SK-N-SH (cell line): ENCODE results near the gene PLXNA4. TPM values are rescaled to one million over a fixed set of nuclear protein-coding genes. Genes with fewer than 3 reads are reported as not detected.

Experiments
- CTCF ChIA-PET: fragments of 300-600, 350-600 bp; formaldehyde crosslinking; extraction: SDS; loops from one replicate; lab custom pipeline; 2021; lab: Yijun Ruan, JAX
- POLR2A ChIA-PET: fragments of 350-600 bp; sonication (Branson Sonifier 250); formaldehyde crosslinking; extraction: SDS; loops from one replicate; lab custom pipeline; 2020; ENCODE audit warnings: antibody characterized with exemption, inconsistent platforms; lab: Yijun Ruan, JAX
- DNase-seq: peaks from one replicate; pipeline ENCODE4 v3.0.0; 2012
- H2AFZ ChIP-seq: fragments of 200-600 bp; sonication (generic); 2 replicates; pipeline ENCODE4 v1.8.1; 2016; ENCODE audit warnings: antibody characterized with exemption, mild to moderate bottlenecking, low read depth
- H3F3A ChIP-seq: fragments of 200-600 bp; sonication (generic); replicated peaks from 2 replicates; pipeline ENCODE3; 2016; ENCODE audit warnings: antibody characterized with exemption, mild to moderate bottlenecking; ENCODE audit not compliant: insufficient read depth
- H3K27ac ChIP-seq, 2 experiments: fragments of 200-500 bp in 1 of 2; fragments of 200-600 bp in 1 of 2; sonication (Bioruptor generic) in 1 of 2; sonication (generic), shearing (Covaris generic) in 1 of 2; 2 replicates each; pipeline versions ENCODE4 v1.5.1 to v1.6.1; 2014 to 2016; ENCODE audit warnings: low read depth in 2 of 2, inconsistent platforms in 1 of 2, low read length in 1 of 2, mild to moderate bottlenecking in 1 of 2, mixed read lengths in 1 of 2
- H3K27me3 ChIP-seq: fragments of 200-600 bp; sonication (generic), shearing (Covaris generic); 2 replicates; pipeline ENCODE4 v1.6.1; 2016; ENCODE audit warnings: mixed run types; ENCODE audit not compliant: insufficient read depth
- H3K36me3 ChIP-seq, 2 experiments: fragments of 200-500 bp in 1 of 2; fragments of 200-600 bp in 1 of 2; sonication (Bioruptor generic) in 1 of 2; sonication (generic) in 1 of 2; replicated peaks in 1 of 2; 2 replicates each; pipeline versions ENCODE3 to v1.5.1; 2014 to 2016; ENCODE audit warnings: low read length in 1 of 2, mild to moderate bottlenecking in 1 of 2; ENCODE audit not compliant: insufficient read depth in 2 of 2, control insufficient read depth in 1 of 2
- H3K4me1 ChIP-seq, 2 experiments: fragments of 200-500 bp in 1 of 2; fragments of 200-600 bp in 1 of 2; sonication (Bioruptor generic) in 1 of 2; sonication (generic), shearing (Covaris generic) in 1 of 2; 2 replicates each; pipeline versions ENCODE4 v1.5.1 to v1.6.1; 2014 to 2016; ENCODE audit warnings: low read depth in 1 of 2, low read length in 1 of 2, mixed run types in 1 of 2; ENCODE audit not compliant: insufficient read depth in 2 of 2, control insufficient read depth in 1 of 2
- H3K4me2 ChIP-seq: fragments of 200-600 bp; sonication (generic), shearing (Covaris generic); 2 replicates; pipeline ENCODE4 v1.6.1; 2017; ENCODE audit warnings: mixed run types
- H3K4me3 ChIP-seq, 2 experiments: fragments of 200-500 bp in 1 of 2; fragments of 200-600 bp in 1 of 2; sonication (Bioruptor generic) in 1 of 2; sonication (generic), shearing (Covaris generic) in 1 of 2; 2 replicates each; pipeline versions ENCODE4 v1.5.1 to v1.8.1; 2014 to 2016; ENCODE audit warnings: low read depth in 2 of 2, inconsistent platforms in 1 of 2, low read length in 1 of 2, mild to moderate bottlenecking in 1 of 2, mixed read lengths in 1 of 2, moderate library complexity in 1 of 2
- H3K79me2 ChIP-seq: fragments of 200-600 bp; sonication (generic); 2 replicates; pipeline ENCODE4 v1.8.1; 2017; ENCODE audit warnings: mild to moderate bottlenecking; ENCODE audit not compliant: insufficient read depth
- H3K9ac ChIP-seq: fragments of 200-600 bp; sonication (generic); 2 replicates; pipeline ENCODE4 v1.6.1; 2017; ENCODE audit warnings: mixed run types
- H3K9me2 ChIP-seq: fragments of 200-600 bp; sonication (generic); 2 replicates; pipeline ENCODE4 v1.6.1; 2017; ENCODE audit warnings: mixed run types
- H3K9me3 ChIP-seq: fragments of 200-600 bp; sonication (generic); 2 replicates; pipeline ENCODE4 v1.6.1; 2017; ENCODE audit warnings: mixed run types, mild to moderate bottlenecking, moderate library complexity
- H4K20me1 ChIP-seq: fragments of 200-600 bp; sonication (generic); 2 replicates; pipeline ENCODE4 v1.6.1; 2017; ENCODE audit warnings: mild to moderate bottlenecking, mixed run types; ENCODE audit not compliant: insufficient read depth
- EP300 ChIP-seq, 2 experiments: IDR thresholded peaks; 2 replicates each; pipeline versions ENCODE4 v1.4.0 to v1.6.1; 2012; ENCODE audit warnings: borderline replicate concordance in 1 of 2, low read depth in 1 of 2, low read length in 1 of 2
- FOSL2 ChIP-seq: IDR thresholded peaks from 2 replicates; pipeline ENCODE4 v1.4.0; 2012; ENCODE audit warnings: low read depth, mild to moderate bottlenecking, moderate library complexity, borderline replicate concordance
- MXI1 ChIP-seq: IDR thresholded peaks from 2 replicates; pipeline ENCODE4 v1.6.1; 2012; ENCODE audit warnings: mild to moderate bottlenecking, low read depth, low read length, improper control_type of control experiment
- NRF1 ChIP-seq: IDR thresholded peaks from 2 replicates; pipeline ENCODE4 v1.6.1; 2012; ENCODE audit warnings: low read depth, mild to moderate bottlenecking, low read length
- POLR2AphosphoS5 ChIP-seq: IDR thresholded peaks from 2 replicates; pipeline ENCODE4 v1.6.1; 2012; ENCODE audit warnings: low read depth, low read length
- RCOR1 ChIP-seq: fragments of 150-350 bp; IDR thresholded peaks from 2 replicates; pipeline ENCODE4 v1.6.1; 2017; ENCODE audit warnings: antibody characterized with exemption, low read length
- RFX5 ChIP-seq: IDR thresholded peaks from 2 replicates; pipeline ENCODE4 v1.6.1; 2012; ENCODE audit warnings: mild to moderate bottlenecking, improper control_type of control experiment, low read length
- TEAD4 ChIP-seq: IDR thresholded peaks from 2 replicates; pipeline ENCODE4 v1.4.0; 2012; ENCODE audit warnings: mild to moderate bottlenecking, borderline replicate concordance; ENCODE audit not compliant: insufficient read depth
- WGBS: methylation state at CpG from one replicate; pipeline ENCODE4 v1.1.6; 2017; ENCODE audit warnings: low lambda C conversion rate; 5-methylcytosine and 5-hydroxymethylcytosine counted together
- polyA plus RNA-seq, 3 experiments: library from polyadenylated mRNA; depleted of rRNA; stranded (reverse); fragments of >200 nt; gene quantifications; 2 replicates each; pipeline ENCODE4 v1.2.3, GENCODE V29; 2012
- TF ChIP-seq, protein P1 (sequence below): fragments of 150-350 bp; IDR thresholded peaks from 2 replicates; pipeline ENCODE4 v1.6.1; 2017; ENCODE audit warnings: antibody characterized with exemption, low read length, low read depth, borderline replicate concordance
- TF ChIP-seq, protein P2 (sequence below): IDR thresholded peaks from 2 replicates; pipeline ENCODE4 v1.4.0; 2012; ENCODE audit warnings: low read depth, borderline replicate concordance

The PLXNA4 gene
- polyA plus RNA-seq, 1 of the 3 experiments (the other 2 are of a cell fraction), result 2.4 TPM

DNA sequence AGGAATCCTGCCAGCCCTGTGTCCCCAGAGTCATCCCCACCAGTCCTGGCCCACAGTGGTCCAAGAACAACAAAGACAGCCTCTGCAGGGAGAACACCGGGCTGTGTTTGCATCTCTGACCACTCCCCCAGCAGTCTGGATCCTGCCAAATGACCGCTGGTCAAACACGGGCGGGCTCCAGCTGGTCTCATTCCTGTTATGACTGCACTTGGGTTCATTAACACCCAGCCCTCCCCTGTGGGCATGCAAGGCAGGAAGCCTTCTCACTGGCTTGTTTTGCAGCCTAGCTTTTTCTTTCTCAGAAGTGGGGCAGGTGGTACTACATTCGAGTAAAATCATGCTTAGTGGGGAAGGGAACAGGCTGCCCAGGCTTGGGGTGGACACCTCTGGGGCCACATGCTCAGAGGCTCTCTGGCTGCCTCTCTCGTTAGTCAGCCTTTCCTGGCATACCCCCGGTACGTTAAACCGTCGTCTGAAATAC, 190.0 kb downstream of the PLXNA4 start:
- peak in 1 of 2 experiments; percentile 59; a peak in 2 of 4 replicates for TF ChIP-seq EP300 (IDR thresholded peaks at IDR 0.05; ENCODE audit: borderline replicate concordance in 1 of 2, low read depth in 1 of 2, low read length in 1 of 2)
- TF ChIP-seq RFX5, result no peak
- ChIA-PET CTCF (interaction anchor here (0.7 to 4.7 kb wide), 17 partner anchors 8 to 201 kb away, joined by 3 to 34 read pairs (median 4); no protein-coding TSS in a partner anchor), POLR2A (interaction anchor here (1.5 to 2.4 kb wide), 2 partner anchors 9 to 12 kb away, joined by 4 to 7 read pairs; no protein-coding TSS in a partner anchor)
- Histone ChIP-seq H3K9me2 (no peaks in the 10 kb centered on the region), H3K9me3 (no peaks in the 10 kb centered on the region), H3K4me3 (no peak overlapping the region), H3K79me2 (no peaks in the 10 kb centered on the region), H3K9ac (no peak overlapping the region), H3K27me3 (no peaks in the 10 kb centered on the region), H4K20me1 (no peaks in the 10 kb centered on the region), H3K4me2 (no peak overlapping the region), H2AFZ (no peak overlapping the region), H3K27ac (peak overlapping the region in 1 of 2 experiments; percentile 86; a peak in 2 of 4 replicates), H3F3A (no peaks in the 10 kb centered on the region), H3K4me1 (peaks cover 0 to 60% of the 10 kb centered on the region in 2 experiments; a peak in 2 of 4 replicates), H3K36me3 (no peaks in the 10 kb centered on the region)
- 52% methylated on average over 10 of the region's 10 CpGs for WGBS
- peak; percentile 72 for DNase-seq

DNA sequence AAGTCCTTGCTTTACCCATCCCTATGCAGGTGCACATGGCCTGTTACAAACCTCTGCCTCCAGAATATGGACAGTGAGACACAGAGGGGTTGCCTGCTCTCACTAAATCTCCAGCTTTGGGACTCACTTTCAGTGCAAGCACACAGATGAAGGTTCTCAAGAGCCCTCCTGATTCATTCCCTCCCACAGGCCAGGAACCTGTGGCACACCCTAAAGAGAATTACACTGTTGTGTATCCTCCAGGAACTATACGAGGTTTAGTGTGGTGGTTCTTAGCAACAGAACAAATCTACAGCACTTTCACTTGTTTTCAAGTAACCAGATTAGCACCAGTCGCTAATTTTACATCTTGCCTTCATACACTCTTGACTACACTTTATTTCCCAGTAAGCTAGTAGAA, 192.3 kb downstream of the PLXNA4 start:
- H3K9ac ChIP-seq, result no peak overlapping the region
- H2AFZ ChIP-seq, result no peak overlapping the region
- H4K20me1 ChIP-seq, result no peaks in the 10 kb centered on the region
- H3K4me3 ChIP-seq, result no peak overlapping the region
- POLR2A ChIA-PET, result no interaction called here
- WGBS, result 54% methylated on average over 2 of the region's 2 CpGs
- DNase-seq, result no peak
- H3K36me3 ChIP-seq, result no peaks in the 10 kb centered on the region
- H3K9me3 ChIP-seq, result no peaks in the 10 kb centered on the region
- TF ChIP-seq POLR2AphosphoS5 (no peak), FOSL2 (no peak), MXI1 (no peak), TEAD4 (no peak), RCOR1 (no peak), NRF1 (no peak)
- TF ChIP-seq, protein P1, sequence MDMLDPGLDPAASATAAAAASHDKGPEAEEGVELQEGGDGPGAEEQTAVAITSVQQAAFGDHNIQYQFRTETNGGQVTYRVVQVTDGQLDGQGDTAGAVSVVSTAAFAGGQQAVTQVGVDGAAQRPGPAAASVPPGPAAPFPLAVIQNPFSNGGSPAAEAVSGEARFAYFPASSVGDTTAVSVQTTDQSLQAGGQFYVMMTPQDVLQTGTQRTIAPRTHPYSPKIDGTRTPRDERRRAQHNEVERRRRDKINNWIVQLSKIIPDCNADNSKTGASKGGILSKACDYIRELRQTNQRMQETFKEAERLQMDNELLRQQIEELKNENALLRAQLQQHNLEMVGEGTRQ, result no peak
- TF ChIP-seq, protein P2, sequence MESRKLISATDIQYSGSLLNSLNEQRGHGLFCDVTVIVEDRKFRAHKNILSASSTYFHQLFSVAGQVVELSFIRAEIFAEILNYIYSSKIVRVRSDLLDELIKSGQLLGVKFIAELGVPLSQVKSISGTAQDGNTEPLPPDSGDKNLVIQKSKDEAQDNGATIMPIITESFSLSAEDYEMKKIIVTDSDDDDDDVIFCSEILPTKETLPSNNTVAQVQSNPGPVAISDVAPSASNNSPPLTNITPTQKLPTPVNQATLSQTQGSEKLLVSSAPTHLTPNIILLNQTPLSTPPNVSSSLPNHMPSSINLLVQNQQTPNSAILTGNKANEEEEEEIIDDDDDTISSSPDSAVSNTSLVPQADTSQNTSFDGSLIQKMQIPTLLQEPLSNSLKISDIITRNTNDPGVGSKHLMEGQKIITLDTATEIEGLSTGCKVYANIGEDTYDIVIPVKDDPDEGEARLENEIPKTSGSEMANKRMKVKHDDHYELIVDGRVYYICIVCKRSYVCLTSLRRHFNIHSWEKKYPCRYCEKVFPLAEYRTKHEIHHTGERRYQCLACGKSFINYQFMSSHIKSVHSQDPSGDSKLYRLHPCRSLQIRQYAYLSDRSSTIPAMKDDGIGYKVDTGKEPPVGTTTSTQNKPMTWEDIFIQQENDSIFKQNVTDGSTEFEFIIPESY, result no peak
- no peaks in the 10 kb centered on the region for H3K27me3 ChIP-seq
- no peaks in the 10 kb centered on the region for H3F3A ChIP-seq
- no peak overlapping the region for H3K4me2 ChIP-seq
- H3K9me2 ChIP-seq, result no peaks in the 10 kb centered on the region
- H3K4me1 ChIP-seq, result peaks cover 0 to 65% of the 10 kb centered on the region in 2 experiments; a peak in 2 of 4 replicates
- H3K27ac ChIP-seq, result no peak overlapping the region
- H3K79me2 ChIP-seq, result no peaks in the 10 kb centered on the region
- CTCF ChIA-PET, result interaction anchor here (4.4 kb wide), 1 partner anchor 12 kb away, joined by 34 read pairs; no protein-coding TSS in a partner anchor
